Measurements from ENCODE around the gene OAF.

GRCh38 chr11:120186456-120186773 lies 24.4 kb upstream of the OAF start:
- no peak for TF ChIP-seq ZNF114 (CRISPR knock-in tag; IDR thresholded peaks at IDR 0.05)
- no peak for TF ChIP-seq EZH2phosphoT487 (IDR thresholded peaks at IDR 0.05; ENCODE audit: unreplicated experiment)
- no peak for TF ChIP-seq CTCF (conservative IDR thresholded peaks at IDR 0.05; ENCODE audit: low read depth in 2 of 2)
- no peak for TF ChIP-seq JUNB (IDR thresholded peaks at IDR 0.05; ENCODE audit: unreplicated experiment)
- TF ChIP-seq POLR2AphosphoS5 (IDR thresholded peaks at IDR 0.05; ENCODE audit: low read depth): no peak
- no peak for TF ChIP-seq EZH2 (IDR thresholded peaks at IDR 0.05; ENCODE audit: low read depth, unreplicated experiment)
- no peak for TF ChIP-seq REST (IDR thresholded peaks at IDR 0.05; ENCODE audit: unreplicated experiment)
- TF ChIP-seq CREB1 (CRISPR knock-in tag; IDR thresholded peaks at IDR 0.05; ENCODE audit: low read depth): no peak
- TF ChIP-seq NANOG (IDR thresholded peaks at IDR 0.05; ENCODE audit: borderline replicate concordance): no peak

Data from GM23338 (cell line).